Right atrium auricular region (tissue), 2 donors: Measurements from ENCODE around the gene CX3CR1. TPM values are rescaled to one million over a fixed set of nuclear protein-coding genes. Genes with fewer than 3 reads are reported as not detected.

Source experiments
- DNase-seq: peaks from one replicate; pipeline ENCODE4 v3.0.0-alpha.2; 2019; ENCODE audit warnings: low spot score
- H3K27ac ChIP-seq, 2 donors: fragments of 200-600 bp; sonication (generic); 1 replicate in 1 of 2; 2 replicates in 1 of 2; pipeline ENCODE4 v1.5.1; 2016 to 2019
- H3K27me3 ChIP-seq, 2 donors: fragments of 200-600 bp; sonication (generic); one replicate each; pipeline versions ENCODE4 v1.5.1 to v1.6.0; 2017 to 2019
- H3K36me3 ChIP-seq: fragments of 200-600 bp; sonication (generic); one replicate; pipeline ENCODE4 v1.5.1; 2016
- H3K4me1 ChIP-seq, 2 donors: fragments of 200-600 bp; sonication (generic); one replicate each; pipeline versions ENCODE4 v1.5.1 to v1.6.0; 2017 to 2019
- H3K4me3 ChIP-seq, 2 donors: fragments of 200-600 bp; sonication (generic); 1 replicate in 1 of 2; 2 replicates in 1 of 2; pipeline ENCODE4 v1.5.1; 2017 to 2019; ENCODE audit warnings: mild to moderate bottlenecking in 1 of 2, moderate library complexity in 1 of 2
- H3K9me3 ChIP-seq, 2 donors: fragments of 200-600 bp; sonication (generic); one replicate each; pipeline ENCODE4 v1.5.1; 2019
- CTCF ChIP-seq, 2 donors: fragments of 200-600 bp; sonication (generic); IDR thresholded peaks; one replicate each; pipeline ENCODE4 v1.5.1; 2019; ENCODE audit warnings: antibody characterized with exemption in 2 of 2
- total RNA-seq, 2 donors: library from RNA; depleted of rRNA; stranded (reverse); fragments of >200 nt; gene quantifications; one replicate each; pipeline ENCODE4 v1.1.0, GENCODE V29; 2016

Gene CX3CR1
- total RNA-seq, 2 donors from 2014 or later: 0.26 to 0.59 TPM

- no peak for TF ChIP-seq CTCF (IDR thresholded peaks at IDR 0.05)
- DNase-seq: no peak
- Histone ChIP-seq H3K4me3 (no peak overlapping the region), H3K36me3 (no peaks in the 10 kb centered on the region), H3K27me3 (no peaks in the 10 kb centered on the region), H3K4me1 (peaks cover 0 to 22% of the 10 kb centered on the region in 2 donors), H3K27ac (no peak overlapping the region), H3K9me3 (no peaks in the 10 kb centered on the region)
Observed at GRCh38 chr3:39251576-39251975, 28.3 kb downstream of the CX3CR1 start.

- Histone ChIP-seq H3K36me3 (no peaks in the 10 kb centered on the region), H3K27me3 (no peaks in the 10 kb centered on the region), H3K27ac (peak overlapping the region; percentile 26 to 65)
Observed at GRCh38 chr3:39250116-39250747, 29.6 kb downstream of the CX3CR1 start.

GRCh38 chr3:39249453-39250115, 30.3 kb downstream of the CX3CR1 start:
- no peak for TF ChIP-seq CTCF (IDR thresholded peaks at IDR 0.05)
- no peak overlapping the region for H3K4me3 ChIP-seq
- no peak for DNase-seq
- peaks cover 0 to 22% of the 10 kb centered on the region in 2 donors for H3K4me1 ChIP-seq
- H3K27me3 ChIP-seq: no peaks in the 10 kb centered on the region
- H3K27ac ChIP-seq: peak overlapping the region in 1 of 2 donors; percentile 65
- no peaks in the 10 kb centered on the region for H3K36me3 ChIP-seq
- no peaks in the 10 kb centered on the region for H3K9me3 ChIP-seq

More at GRCh38 chr3:39250116-39250747, 29.6 kb downstream of the CX3CR1 start:
- Histone ChIP-seq H3K4me1 (peaks cover 0 to 22% of the 10 kb centered on the region in 2 donors), H3K9me3 (no peaks in the 10 kb centered on the region), H3K4me3 (no peak overlapping the region)
- no peak for DNase-seq
- TF ChIP-seq CTCF (IDR thresholded peaks at IDR 0.05): no peak

- no peak for TF ChIP-seq CTCF (IDR thresholded peaks at IDR 0.05)
- H3K9me3 ChIP-seq: no peaks in the 10 kb centered on the region
- no peak for DNase-seq
- H3K4me1 ChIP-seq: no peaks in the 10 kb centered on the region
- H3K36me3 ChIP-seq: no peaks in the 10 kb centered on the region
- H3K4me3 ChIP-seq: no peak overlapping the region
- H3K27me3 ChIP-seq: no peaks in the 10 kb centered on the region
- H3K27ac ChIP-seq: no peak overlapping the region
Observed at GRCh38 chr3:39241561-39241960, 38.3 kb downstream of the CX3CR1 start.

GRCh38 chr3:39237027-39237426, 42.8 kb downstream of the CX3CR1 start:
- H3K4me3 ChIP-seq: no peak overlapping the region
- no peak overlapping the region for H3K27ac ChIP-seq
- no peak for TF ChIP-seq CTCF (IDR thresholded peaks at IDR 0.05)

More at GRCh38 chr3:39237027-39237426, 42.8 kb downstream of the CX3CR1 start:
- no peak for DNase-seq
- Histone ChIP-seq H3K27me3 (no peaks in the 10 kb centered on the region), H3K4me1 (peaks cover 0 to 16% of the 10 kb centered on the region in 2 donors), H3K36me3 (no peaks in the 10 kb centered on the region), H3K9me3 (no peaks in the 10 kb centered on the region)
